ENCODE data around the gene AFAP1. TPM values are rescaled to one million over a fixed set of nuclear protein-coding genes. Genes with fewer than 3 reads are reported as not detected.

AFAP1 gene
- total RNA-seq, 1 experiment from 2014 or later: 94.7 TPM

DNA sequence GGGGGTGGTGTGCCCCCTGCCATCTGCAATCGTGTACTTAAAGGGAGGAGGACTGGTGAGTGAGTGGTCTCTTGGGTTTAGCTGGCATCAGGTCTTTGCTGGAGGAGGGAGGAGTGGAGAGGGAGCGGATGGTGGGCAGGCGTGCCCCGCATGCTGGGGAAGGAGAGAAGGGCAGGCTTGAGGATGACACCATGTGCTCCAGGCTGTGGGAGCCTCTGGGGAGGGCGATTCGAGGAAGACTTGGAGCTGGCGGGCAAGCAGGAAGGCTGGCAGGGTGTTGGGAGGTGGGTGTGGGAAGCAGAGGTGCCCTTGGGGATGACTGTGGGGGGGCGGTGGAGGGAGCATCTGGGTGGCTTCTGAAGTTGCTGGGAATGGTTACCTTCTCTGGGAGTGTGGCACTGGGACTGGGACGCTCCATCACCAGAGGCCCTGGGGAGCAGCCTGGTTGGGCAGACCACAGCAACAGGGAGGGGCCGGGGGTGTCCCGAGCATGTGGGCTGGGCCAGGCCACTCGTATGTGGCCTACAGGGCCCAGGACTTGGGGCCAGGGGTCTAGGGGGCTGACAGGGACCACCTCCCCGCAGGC lies 30.8 kb upstream of the AFAP1 start:
- DNase-seq (ENCODE audit: low read depth, low spot score) (no peak), ATAC-seq (peak; percentile 15)
- TF ChIP-seq, protein P1, sequence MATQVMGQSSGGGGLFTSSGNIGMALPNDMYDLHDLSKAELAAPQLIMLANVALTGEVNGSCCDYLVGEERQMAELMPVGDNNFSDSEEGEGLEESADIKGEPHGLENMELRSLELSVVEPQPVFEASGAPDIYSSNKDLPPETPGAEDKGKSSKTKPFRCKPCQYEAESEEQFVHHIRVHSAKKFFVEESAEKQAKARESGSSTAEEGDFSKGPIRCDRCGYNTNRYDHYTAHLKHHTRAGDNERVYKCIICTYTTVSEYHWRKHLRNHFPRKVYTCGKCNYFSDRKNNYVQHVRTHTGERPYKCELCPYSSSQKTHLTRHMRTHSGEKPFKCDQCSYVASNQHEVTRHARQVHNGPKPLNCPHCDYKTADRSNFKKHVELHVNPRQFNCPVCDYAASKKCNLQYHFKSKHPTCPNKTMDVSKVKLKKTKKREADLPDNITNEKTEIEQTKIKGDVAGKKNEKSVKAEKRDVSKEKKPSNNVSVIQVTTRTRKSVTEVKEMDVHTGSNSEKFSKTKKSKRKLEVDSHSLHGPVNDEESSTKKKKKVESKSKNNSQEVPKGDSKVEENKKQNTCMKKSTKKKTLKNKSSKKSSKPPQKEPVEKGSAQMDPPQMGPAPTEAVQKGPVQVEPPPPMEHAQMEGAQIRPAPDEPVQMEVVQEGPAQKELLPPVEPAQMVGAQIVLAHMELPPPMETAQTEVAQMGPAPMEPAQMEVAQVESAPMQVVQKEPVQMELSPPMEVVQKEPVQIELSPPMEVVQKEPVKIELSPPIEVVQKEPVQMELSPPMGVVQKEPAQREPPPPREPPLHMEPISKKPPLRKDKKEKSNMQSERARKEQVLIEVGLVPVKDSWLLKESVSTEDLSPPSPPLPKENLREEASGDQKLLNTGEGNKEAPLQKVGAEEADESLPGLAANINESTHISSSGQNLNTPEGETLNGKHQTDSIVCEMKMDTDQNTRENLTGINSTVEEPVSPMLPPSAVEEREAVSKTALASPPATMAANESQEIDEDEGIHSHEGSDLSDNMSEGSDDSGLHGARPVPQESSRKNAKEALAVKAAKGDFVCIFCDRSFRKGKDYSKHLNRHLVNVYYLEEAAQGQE (IDR thresholded peaks at IDR 0.05; ENCODE audit: insufficient read depth in 1 of 2, low read depth in 2 of 2, low read length in 1 of 2): no peak
- TF ChIP-seq SIN3A (IDR thresholded peaks at IDR 0.05; ENCODE audit: borderline replicate concordance, insufficient read depth, low read depth, low read length) (no peak), TCF7L2 (IDR thresholded peaks at IDR 0.05; ENCODE audit: low read depth, low read length) (no peak), POLR2AphosphoS5 (IDR thresholded peaks at IDR 0.05; ENCODE audit: low read depth, low read length) (no peak)
- TF ChIP-seq, protein P2, sequence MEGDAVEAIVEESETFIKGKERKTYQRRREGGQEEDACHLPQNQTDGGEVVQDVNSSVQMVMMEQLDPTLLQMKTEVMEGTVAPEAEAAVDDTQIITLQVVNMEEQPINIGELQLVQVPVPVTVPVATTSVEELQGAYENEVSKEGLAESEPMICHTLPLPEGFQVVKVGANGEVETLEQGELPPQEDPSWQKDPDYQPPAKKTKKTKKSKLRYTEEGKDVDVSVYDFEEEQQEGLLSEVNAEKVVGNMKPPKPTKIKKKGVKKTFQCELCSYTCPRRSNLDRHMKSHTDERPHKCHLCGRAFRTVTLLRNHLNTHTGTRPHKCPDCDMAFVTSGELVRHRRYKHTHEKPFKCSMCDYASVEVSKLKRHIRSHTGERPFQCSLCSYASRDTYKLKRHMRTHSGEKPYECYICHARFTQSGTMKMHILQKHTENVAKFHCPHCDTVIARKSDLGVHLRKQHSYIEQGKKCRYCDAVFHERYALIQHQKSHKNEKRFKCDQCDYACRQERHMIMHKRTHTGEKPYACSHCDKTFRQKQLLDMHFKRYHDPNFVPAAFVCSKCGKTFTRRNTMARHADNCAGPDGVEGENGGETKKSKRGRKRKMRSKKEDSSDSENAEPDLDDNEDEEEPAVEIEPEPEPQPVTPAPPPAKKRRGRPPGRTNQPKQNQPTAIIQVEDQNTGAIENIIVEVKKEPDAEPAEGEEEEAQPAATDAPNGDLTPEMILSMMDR (IDR thresholded peaks at IDR 0.05): no peak
- BruUV-seq (replicated peaks): no TSS peak
- intact Hi-C loops (cut with micrococcal nuclease; ENCODE audit: unreplicated experiment) (no loop called here), in situ Hi-C loops (cut with HindIII; ENCODE audit: low pct_unique_long_range_greater_than_20kb, low sequenced_read_pairs) (no loop called here)
- H3K27ac ChIP-seq (ENCODE audit: low read length): peak overlapping the region; percentile 93
- H3K4me3 ChIP-seq (ENCODE audit: low read depth in 2 of 2, low read length in 2 of 2): peak overlapping the region; percentile 6 to 17; a peak in 3 of 4 replicates
- no peaks in the 10 kb centered on the region for H3K36me3 ChIP-seq (ENCODE audit: control insufficient read depth, insufficient read depth, low read length)
- ChIA-PET CTCF (no interaction called here), POLR2A (interaction anchor here (0.5 kb wide), 1 partner anchor 34 kb away, joined by 3 read pairs; no protein-coding TSS in a partner anchor)
- H3K4me1 ChIP-seq (ENCODE audit: control insufficient read depth, insufficient read depth, low read length): peaks cover 69% of the 10 kb centered on the region
- no peaks in the 10 kb centered on the region for H3K27me3 ChIP-seq (ENCODE audit: control insufficient read depth, insufficient read depth, low read length)
- H3K9me3 ChIP-seq (ENCODE audit: control insufficient read depth, insufficient read depth, low read depth, low read length): no peaks in the 10 kb centered on the region

DNA sequence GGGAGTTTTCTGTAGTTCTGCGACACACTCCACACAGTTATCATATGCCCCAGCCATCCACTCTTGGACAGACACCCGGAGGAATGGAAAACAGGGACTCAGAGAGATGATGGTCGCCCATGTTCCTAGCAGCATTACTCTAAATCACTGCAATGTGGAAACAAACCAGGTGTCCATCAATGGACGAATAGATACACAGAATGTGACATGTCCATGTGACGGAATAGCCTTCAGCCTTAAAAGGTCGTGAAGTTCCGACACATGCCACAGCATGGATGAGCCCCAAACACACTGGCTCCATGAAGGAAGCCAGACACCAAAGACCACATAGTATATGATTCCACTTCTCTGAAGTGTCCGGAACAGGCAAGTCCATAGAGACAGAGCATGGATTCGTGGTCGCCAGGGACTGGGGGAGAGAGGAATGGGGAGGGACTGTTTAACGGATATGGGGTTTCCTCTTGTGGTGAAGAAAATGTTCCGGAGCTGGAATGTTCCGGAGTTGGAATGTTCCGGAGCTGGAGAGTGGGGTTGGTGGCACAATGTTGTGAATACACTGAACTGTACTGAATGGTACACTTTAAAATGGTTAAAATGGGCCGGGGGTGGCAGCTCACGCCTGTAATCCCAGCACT lies 28.7 kb upstream of the AFAP1 start:
- ChIA-PET CTCF (no interaction called here), POLR2A (no interaction called here)
- BruUV-seq (replicated peaks): no TSS peak
- ATAC-seq (no peak), DNase-seq (ENCODE audit: low read depth, low spot score) (no peak)
- no peak overlapping the region for H3K4me3 ChIP-seq (ENCODE audit: low read depth in 2 of 2, low read length in 2 of 2)
- H3K36me3 ChIP-seq (ENCODE audit: control insufficient read depth, insufficient read depth, low read length): no peaks in the 10 kb centered on the region
- intact Hi-C loops (cut with micrococcal nuclease; ENCODE audit: unreplicated experiment) (no loop called here), in situ Hi-C loops (cut with HindIII; ENCODE audit: low pct_unique_long_range_greater_than_20kb, low sequenced_read_pairs) (no loop called here)
- peak overlapping the region; percentile 85 for H3K27ac ChIP-seq (ENCODE audit: low read length)
- no peak for TF ChIP-seq POLR2AphosphoS5 (IDR thresholded peaks at IDR 0.05; ENCODE audit: low read depth, low read length)
- TF ChIP-seq, protein P1 (IDR thresholded peaks at IDR 0.05; ENCODE audit: insufficient read depth in 1 of 2, low read depth in 2 of 2, low read length in 1 of 2): no peak
- no peak for TF ChIP-seq SIN3A (IDR thresholded peaks at IDR 0.05; ENCODE audit: borderline replicate concordance, insufficient read depth, low read depth, low read length)
- TF ChIP-seq TCF7L2 (IDR thresholded peaks at IDR 0.05; ENCODE audit: low read depth, low read length): no peak
- TF ChIP-seq, protein P2 (IDR thresholded peaks at IDR 0.05): no peak
- H3K4me1 ChIP-seq (ENCODE audit: control insufficient read depth, insufficient read depth, low read length): peaks cover 86% of the 10 kb centered on the region
- H3K27me3 ChIP-seq (ENCODE audit: control insufficient read depth, insufficient read depth, low read length): no peaks in the 10 kb centered on the region
- no peaks in the 10 kb centered on the region for H3K9me3 ChIP-seq (ENCODE audit: control insufficient read depth, insufficient read depth, low read depth, low read length)
